Tibial nerve (tissue), 4 donors: ENCODE measurements around the gene SIGLEC6.

Source experiments
- EP300 ChIP-seq, 2 donors: sonication (generic); formaldehyde crosslinking; IDR thresholded peaks; one replicate each; pipeline ENCODE4 v1.6.1; 2017; ENCODE audit warnings: antibody characterized with exemption in 2 of 2, mild to moderate bottlenecking in 1 of 2
- POLR2A ChIP-seq, 2 donors: fragments of 450-650 bp; IDR thresholded peaks; one replicate each; pipeline ENCODE4 v1.6.1; 2017; ENCODE audit warnings: antibody characterized with exemption in 2 of 2, mild to moderate bottlenecking in 2 of 2, moderate library complexity in 2 of 2
- TF ChIP-seq, protein P1 (sequence below), 5 experiments: fragments of 200-600 bp in 3 of 5; fragments of 450-650 bp in 2 of 5; sonication (generic) in 3 of 5; IDR thresholded peaks; one replicate each; pipeline ENCODE4 v1.5.1; 2016 to 2019; ENCODE audit warnings: antibody characterized with exemption in 5 of 5, mild to moderate bottlenecking in 3 of 5, moderate library complexity in 2 of 5

DNA sequence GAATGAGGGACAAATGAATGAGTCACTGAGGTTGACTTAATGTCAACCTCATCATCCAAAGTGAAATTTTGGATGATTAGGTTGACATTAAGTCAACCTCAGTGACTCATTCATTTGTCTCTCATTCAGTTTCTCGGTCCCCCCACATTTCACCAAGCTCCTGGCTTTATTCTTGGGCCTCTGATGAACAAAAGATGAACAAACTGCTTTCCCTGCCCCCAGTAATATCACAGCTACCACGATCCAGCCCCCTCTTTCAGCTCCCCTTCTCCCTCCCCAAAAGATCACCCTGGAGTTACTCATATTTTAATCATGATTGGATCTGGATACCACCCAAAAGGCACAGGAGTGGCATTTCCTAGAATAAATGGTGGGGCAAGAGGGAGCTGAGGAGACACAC lies 42.4 kb downstream of the SIGLEC6 start:
- TF ChIP-seq, protein P1, sequence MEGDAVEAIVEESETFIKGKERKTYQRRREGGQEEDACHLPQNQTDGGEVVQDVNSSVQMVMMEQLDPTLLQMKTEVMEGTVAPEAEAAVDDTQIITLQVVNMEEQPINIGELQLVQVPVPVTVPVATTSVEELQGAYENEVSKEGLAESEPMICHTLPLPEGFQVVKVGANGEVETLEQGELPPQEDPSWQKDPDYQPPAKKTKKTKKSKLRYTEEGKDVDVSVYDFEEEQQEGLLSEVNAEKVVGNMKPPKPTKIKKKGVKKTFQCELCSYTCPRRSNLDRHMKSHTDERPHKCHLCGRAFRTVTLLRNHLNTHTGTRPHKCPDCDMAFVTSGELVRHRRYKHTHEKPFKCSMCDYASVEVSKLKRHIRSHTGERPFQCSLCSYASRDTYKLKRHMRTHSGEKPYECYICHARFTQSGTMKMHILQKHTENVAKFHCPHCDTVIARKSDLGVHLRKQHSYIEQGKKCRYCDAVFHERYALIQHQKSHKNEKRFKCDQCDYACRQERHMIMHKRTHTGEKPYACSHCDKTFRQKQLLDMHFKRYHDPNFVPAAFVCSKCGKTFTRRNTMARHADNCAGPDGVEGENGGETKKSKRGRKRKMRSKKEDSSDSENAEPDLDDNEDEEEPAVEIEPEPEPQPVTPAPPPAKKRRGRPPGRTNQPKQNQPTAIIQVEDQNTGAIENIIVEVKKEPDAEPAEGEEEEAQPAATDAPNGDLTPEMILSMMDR (IDR thresholded peaks at IDR 0.05), result no peak
- TF ChIP-seq EP300 (IDR thresholded peaks at IDR 0.05), result no peak
- TF ChIP-seq POLR2A (IDR thresholded peaks at IDR 0.05), result no peak
